ENCODE measurements around the gene DNM3.

Gene DNM3

GRCh38 chr1:172254521-172255222, 413.4 kb downstream of the DNM3 start:
- no peak for DNase-seq

GRCh38 chr1:172255223-172255560, 413.9 kb downstream of the DNM3 start:
- no peak for DNase-seq

- no peak for DNase-seq
These were observed 424.6 kb downstream of the DNM3 start for GRCh38 chr1:172265905-172266304.

- no peak for DNase-seq
These were observed 425.4 kb downstream of the DNM3 start for GRCh38 chr1:172266528-172267174.

- DNase-seq = no peak
These were observed 426.9 kb downstream of the DNM3 start for GRCh38 chr1:172268237-172268636.

GRCh38 chr1:172269084-172269483, 427.8 kb downstream of the DNM3 start:
- DNase-seq = no peak

- DNase-seq = no peak
These were observed 428.3 kb downstream of the DNM3 start for GRCh38 chr1:172269644-172270043.

GRCh38 chr1:172270605-172271004, 429.3 kb downstream of the DNM3 start:
- DNase-seq = no peak

- no peak for DNase-seq
These were observed 430.8 kb downstream of the DNM3 start for GRCh38 chr1:172272087-172272486.

- no peak for DNase-seq
These were observed 432.5 kb downstream of the DNM3 start for GRCh38 chr1:172273647-172274396.

GRCh38 chr1:172275478-172275877, 434.2 kb downstream of the DNM3 start:
- DNase-seq = no peak

- DNase-seq = no peak
These were observed 435.0 kb downstream of the DNM3 start for GRCh38 chr1:172276120-172276818.

- DNase-seq = no peak
These were observed 436.0 kb downstream of the DNM3 start for GRCh38 chr1:172277275-172277674.

- DNase-seq = no peak
These were observed 436.7 kb downstream of the DNM3 start for GRCh38 chr1:172277989-172278388.

GRCh38 chr1:172278478-172278877, 437.2 kb downstream of the DNM3 start:
- DNase-seq = no peak

- no peak for DNase-seq
These were observed 438.8 kb downstream of the DNM3 start for GRCh38 chr1:172279939-172280636.

- DNase-seq = no peak
These were observed 442.5 kb downstream of the DNM3 start for GRCh38 chr1:172283766-172284165.

GRCh38 chr1:172286629-172287076, 445.4 kb downstream of the DNM3 start:
- no peak for DNase-seq

GRCh38 chr1:172287208-172287607, 445.9 kb downstream of the DNM3 start:
- DNase-seq = no peak

GRCh38 chr1:172288581-172288980, 447.3 kb downstream of the DNM3 start:
- DNase-seq = no peak

GRCh38 chr1:172289448-172289847, 448.1 kb downstream of the DNM3 start:
- no peak for DNase-seq

- DNase-seq = no peak
These were observed 451.5 kb downstream of the DNM3 start for GRCh38 chr1:172292840-172293239.

- no peak for DNase-seq
These were observed 452.1 kb downstream of the DNM3 start for GRCh38 chr1:172293429-172293828.
